Neural progenitor cell (in vitro differentiated cells): Measurements from ENCODE around the gene GRIK1.

Experiments
- CTCF ChIP-seq: fragments of 200-600 bp; sonication (generic); IDR thresholded peaks from 2 replicates; pipeline ENCODE4 v1.5.1; 2017; ENCODE audit warnings: antibody characterized with exemption, mild to moderate bottlenecking
- EZH2 ChIP-seq: fragments of 200-600 bp; sonication (generic); IDR thresholded peaks from 2 replicates; pipeline ENCODE4 v1.6.1; 2017; ENCODE audit warnings: antibody characterized with exemption, mild to moderate bottlenecking, moderate library complexity
- EZH2phosphoT487 ChIP-seq: fragments of 200-600 bp; sonication (generic); IDR thresholded peaks from 2 replicates; pipeline ENCODE4 v1.6.1; 2017; ENCODE audit warnings: antibody characterized with exemption

DNA sequence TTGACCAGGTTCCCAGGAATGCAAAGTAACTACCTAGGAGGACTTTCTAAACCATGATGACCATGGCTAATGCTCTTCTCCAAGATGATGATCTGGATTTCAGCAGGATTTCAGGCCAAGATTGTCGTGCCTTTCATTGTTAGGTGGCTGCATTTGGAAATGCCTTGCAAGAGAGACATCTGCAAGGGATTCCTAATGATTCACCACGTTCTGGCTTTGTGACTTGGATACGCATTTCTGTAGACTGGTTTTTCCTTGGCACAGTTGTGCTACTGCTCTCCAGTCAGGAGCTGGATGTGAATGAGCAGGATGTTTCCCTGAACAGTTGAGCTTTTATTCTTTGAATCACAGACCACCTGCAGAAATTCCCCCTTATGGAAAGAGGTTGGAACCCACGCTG, 428.7 kb downstream of the GRIK1 start:
- no peak for TF ChIP-seq EZH2
- TF ChIP-seq CTCF: no peak
- TF ChIP-seq EZH2phosphoT487: no peak
